Nephron progenitor cell (in vitro differentiated cells): ENCODE results near the gene PAQR4.

Experiments used
- DNase-seq: peaks from one replicate; pipeline ENCODE4 v3.0.0; 2021
- H3K27ac Mint-ChIP-seq: 2 replicates; pipeline ENCODE4 v1.8.0; 2021; ENCODE audit warnings: mild to moderate bottlenecking, moderate library complexity, mixed read lengths
- H3K27me3 Mint-ChIP-seq: 2 replicates; pipeline ENCODE4 v1.8.0; 2021; ENCODE audit warnings: mild to moderate bottlenecking, low read depth, mixed read lengths; ENCODE audit not compliant: poor library complexity
- H3K36me3 Mint-ChIP-seq: 2 replicates; pipeline ENCODE4 v1.8.0; 2021; ENCODE audit warnings: low read depth, mixed read lengths
- H3K4me1 Mint-ChIP-seq: 2 replicates; pipeline ENCODE4 v1.8.0; 2021; ENCODE audit warnings: mixed read lengths
- H3K4me3 Mint-ChIP-seq: 2 replicates; pipeline ENCODE4 v1.8.0; 2021; ENCODE audit warnings: mild to moderate bottlenecking, moderate library complexity, mixed read lengths
- H3K9me3 Mint-ChIP-seq: 2 replicates; pipeline ENCODE4 v1.8.0; 2021; ENCODE audit warnings: mild to moderate bottlenecking, moderate library complexity, mixed read lengths
- TF ChIP-seq, protein P1 (sequence below): fragments of 200-600 bp; sonication (generic); IDR thresholded peaks from 2 replicates; pipeline ENCODE4 v1.5.0; 2021; ENCODE audit warnings: antibody characterized with exemption

PAQR4 gene

DNA sequence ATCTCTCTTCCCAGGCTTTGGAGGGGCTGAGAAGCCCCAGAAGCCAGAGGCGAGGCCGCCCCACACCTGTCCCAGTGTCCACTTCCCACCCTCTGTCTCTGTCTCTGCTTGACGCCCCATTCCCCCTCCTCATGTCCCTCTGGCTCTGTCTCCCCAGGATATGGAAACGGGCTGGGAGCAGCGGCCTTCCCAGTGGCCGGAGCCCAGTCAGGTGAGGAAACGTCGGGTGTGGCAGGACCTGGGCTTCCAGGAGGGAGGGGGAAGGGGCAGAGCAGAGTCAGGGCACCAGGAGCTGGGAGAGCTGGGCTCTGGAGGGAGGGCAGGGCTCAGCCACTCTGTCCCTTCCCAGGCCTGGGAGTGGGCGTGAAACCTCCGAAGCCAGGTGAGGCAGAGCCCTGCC, 21.7 kb downstream of the PAQR4 start:
- Mint-ChIP-seq H3K27ac (no peak overlapping the region), H3K4me1 (peaks cover 12% of the 10 kb centered on the region), H3K4me3 (no peak overlapping the region), H3K9me3 (no peaks in the 10 kb centered on the region), H3K36me3 (no peaks in the 10 kb centered on the region), H3K27me3 (peaks cover 3% of the 10 kb centered on the region)
- DNase-seq: no peak
- TF ChIP-seq, protein P1, sequence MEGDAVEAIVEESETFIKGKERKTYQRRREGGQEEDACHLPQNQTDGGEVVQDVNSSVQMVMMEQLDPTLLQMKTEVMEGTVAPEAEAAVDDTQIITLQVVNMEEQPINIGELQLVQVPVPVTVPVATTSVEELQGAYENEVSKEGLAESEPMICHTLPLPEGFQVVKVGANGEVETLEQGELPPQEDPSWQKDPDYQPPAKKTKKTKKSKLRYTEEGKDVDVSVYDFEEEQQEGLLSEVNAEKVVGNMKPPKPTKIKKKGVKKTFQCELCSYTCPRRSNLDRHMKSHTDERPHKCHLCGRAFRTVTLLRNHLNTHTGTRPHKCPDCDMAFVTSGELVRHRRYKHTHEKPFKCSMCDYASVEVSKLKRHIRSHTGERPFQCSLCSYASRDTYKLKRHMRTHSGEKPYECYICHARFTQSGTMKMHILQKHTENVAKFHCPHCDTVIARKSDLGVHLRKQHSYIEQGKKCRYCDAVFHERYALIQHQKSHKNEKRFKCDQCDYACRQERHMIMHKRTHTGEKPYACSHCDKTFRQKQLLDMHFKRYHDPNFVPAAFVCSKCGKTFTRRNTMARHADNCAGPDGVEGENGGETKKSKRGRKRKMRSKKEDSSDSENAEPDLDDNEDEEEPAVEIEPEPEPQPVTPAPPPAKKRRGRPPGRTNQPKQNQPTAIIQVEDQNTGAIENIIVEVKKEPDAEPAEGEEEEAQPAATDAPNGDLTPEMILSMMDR: no peak

DNA sequence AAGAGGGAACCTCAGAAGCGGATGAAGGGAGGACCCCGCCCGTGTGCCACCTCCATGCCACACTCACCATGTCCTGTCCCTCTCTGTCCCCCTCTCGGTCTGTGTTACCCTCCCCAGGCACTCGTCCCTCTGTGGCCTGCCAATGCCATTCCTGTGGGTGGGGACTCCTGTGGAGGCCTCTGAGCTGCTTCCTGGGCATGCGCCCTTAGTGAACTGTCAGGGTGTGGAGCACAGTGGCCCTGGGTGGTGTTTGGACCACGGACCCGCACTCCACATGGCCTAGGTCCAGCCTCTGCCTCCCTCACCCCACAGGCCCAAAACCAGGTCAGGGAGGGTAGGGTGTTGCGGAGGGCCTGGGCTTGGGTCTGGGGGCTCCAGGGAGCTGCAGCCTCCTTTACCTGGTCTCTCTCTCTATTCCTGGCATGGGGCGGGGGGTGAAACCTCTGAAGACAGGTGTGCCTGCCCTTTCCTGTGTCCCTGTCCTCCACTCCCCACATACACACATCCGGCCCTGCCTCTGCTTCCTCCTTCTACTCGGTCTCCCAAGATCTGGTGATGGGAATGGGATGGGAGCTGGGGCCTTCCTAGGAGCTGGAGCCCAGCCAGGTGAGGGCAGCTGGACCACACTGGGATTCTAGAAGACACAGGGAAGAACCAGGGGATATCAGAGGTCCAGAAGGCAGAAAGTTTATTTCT, 22.6 kb downstream of the PAQR4 start:
- no peaks in the 10 kb centered on the region for H3K9me3 Mint-ChIP-seq
- H3K27ac Mint-ChIP-seq: no peak overlapping the region
- no peak overlapping the region for H3K4me3 Mint-ChIP-seq
- no peaks in the 10 kb centered on the region for H3K36me3 Mint-ChIP-seq
- H3K4me1 Mint-ChIP-seq: peaks cover 12% of the 10 kb centered on the region
- TF ChIP-seq, protein P1: no peak
- peaks cover 3% of the 10 kb centered on the region for H3K27me3 Mint-ChIP-seq
- no peak for DNase-seq

GRCh38 chr16:2992383-2993081, 23.4 kb downstream of the PAQR4 start:
- no peaks in the 10 kb centered on the region for H3K9me3 Mint-ChIP-seq
- peaks cover 3% of the 10 kb centered on the region for H3K27me3 Mint-ChIP-seq
- no peak overlapping the region for H3K27ac Mint-ChIP-seq
- no peak overlapping the region for H3K4me3 Mint-ChIP-seq
- no peaks in the 10 kb centered on the region for H3K36me3 Mint-ChIP-seq
- TF ChIP-seq, protein P1: no peak
- H3K4me1 Mint-ChIP-seq: peaks cover 12% of the 10 kb centered on the region
- DNase-seq: no peak

- Mint-ChIP-seq H3K4me1 (no peaks in the 10 kb centered on the region), H3K27me3 (peaks cover 19% of the 10 kb centered on the region), H3K9me3 (no peaks in the 10 kb centered on the region), H3K36me3 (no peaks in the 10 kb centered on the region), H3K4me3 (no peak overlapping the region), H3K27ac (no peak overlapping the region)
- DNase-seq: no peak
- TF ChIP-seq, protein P1: no peak
Observed at GRCh38 chr16:2996298-2996697, 27.1 kb downstream of the PAQR4 start.

DNA sequence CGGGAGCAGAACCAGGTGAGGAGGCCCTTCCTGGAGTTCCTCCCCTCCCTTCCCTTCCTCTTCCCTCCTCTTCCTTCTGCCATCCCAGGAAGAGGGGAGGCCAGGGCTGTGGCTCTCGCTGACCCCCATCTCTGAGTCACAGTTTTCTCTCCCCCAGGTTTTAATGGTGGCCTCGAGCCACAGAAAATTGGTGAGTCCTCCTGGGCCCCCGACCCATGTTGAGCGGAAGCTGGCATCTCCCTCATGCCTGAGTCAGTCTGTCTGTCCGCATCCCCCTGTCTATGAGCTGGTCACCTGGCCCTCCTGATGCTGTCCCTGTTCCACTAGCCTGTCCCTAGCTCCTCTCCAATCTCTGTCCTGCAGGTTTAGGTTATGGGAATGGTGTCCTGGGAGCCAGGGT, 30.8 kb downstream of the PAQR4 start:
- no peak for DNase-seq
- TF ChIP-seq, protein P1: no peak
- no peak overlapping the region for H3K4me3 Mint-ChIP-seq
- no peak overlapping the region for H3K27ac Mint-ChIP-seq
- H3K36me3 Mint-ChIP-seq: no peaks in the 10 kb centered on the region
- peaks cover 37% of the 10 kb centered on the region for H3K27me3 Mint-ChIP-seq
- H3K9me3 Mint-ChIP-seq: no peaks in the 10 kb centered on the region
- H3K4me1 Mint-ChIP-seq: no peaks in the 10 kb centered on the region

DNA sequence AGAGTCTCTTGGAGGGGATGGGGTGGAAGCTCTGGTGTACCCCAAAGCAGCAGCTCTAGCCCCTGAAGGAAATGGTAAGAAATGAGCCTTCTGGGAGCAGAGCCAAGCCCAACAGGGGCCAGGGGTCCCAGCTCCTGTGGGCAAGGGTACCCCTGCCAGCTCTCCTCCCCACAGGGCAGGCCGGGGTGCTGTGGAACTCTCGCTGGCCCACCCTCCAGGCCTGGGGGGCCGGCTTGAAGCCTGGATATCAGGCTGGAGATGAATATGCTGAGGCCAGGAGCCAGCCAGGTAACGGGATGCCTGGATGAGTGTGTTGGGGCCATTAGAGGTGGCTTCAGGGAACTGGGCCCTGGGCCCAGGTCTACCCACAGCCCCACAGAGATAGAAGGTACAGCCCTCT, 31.4 kb downstream of the PAQR4 start:
- H3K27ac Mint-ChIP-seq: no peak overlapping the region
- no peaks in the 10 kb centered on the region for H3K9me3 Mint-ChIP-seq
- DNase-seq: no peak
- H3K36me3 Mint-ChIP-seq: no peaks in the 10 kb centered on the region
- H3K4me3 Mint-ChIP-seq: no peak overlapping the region
- TF ChIP-seq, protein P1: no peak
- H3K27me3 Mint-ChIP-seq: peaks cover 43% of the 10 kb centered on the region
- H3K4me1 Mint-ChIP-seq: no peaks in the 10 kb centered on the region
